Natural killer cell (primary cell): ENCODE results near the gene TAPT1. TPM values are rescaled to one million over a fixed set of nuclear protein-coding genes. Genes with fewer than 3 reads are reported as not detected.

ENCODE experiments used
- ATAC-seq, 3 donors: fragments of 150-1000 bp in 2 of 3; fragments of 200-7000 bp in 1 of 3; cut with Tn5 transposase; 1 replicate in 1 of 3; 2 replicates in 2 of 3; pipeline ENCODE4 v1.10.0; 2021; ENCODE audit warnings: mild to moderate bottlenecking in 2 of 3, moderate library complexity in 2 of 3
- DNase-seq, 2 donors: peaks; one replicate each; pipeline versions ENCODE4 v3.0.0 to v3.0.0-alpha.2; 2013 to 2021; ENCODE audit warnings: mixed read lengths in 1 of 2
- H3K27ac ChIP-seq: one replicate; pipeline ENCODE4 v1.5.1; 2013; ENCODE audit warnings: mild to moderate bottlenecking, low read length
- H3K27me3 ChIP-seq: one replicate; pipeline ENCODE4 v1.6.1; 2013; ENCODE audit warnings: low read length; ENCODE audit not compliant: control insufficient read depth, insufficient read depth
- H3K36me3 ChIP-seq: one replicate; pipeline ENCODE4 v1.6.1; 2013; ENCODE audit warnings: low read length; ENCODE audit not compliant: control insufficient read depth, insufficient read depth
- H3K4me1 ChIP-seq: one replicate; pipeline ENCODE4 v1.6.1; 2013; ENCODE audit warnings: low read length; ENCODE audit not compliant: control insufficient read depth, insufficient read depth
- H3K4me3 ChIP-seq: one replicate; pipeline ENCODE4 v1.5.1; 2013; ENCODE audit warnings: low read length
- H3K9me3 ChIP-seq: one replicate; pipeline ENCODE4 v1.6.1; 2013; ENCODE audit warnings: low read length; ENCODE audit not compliant: control insufficient read depth, insufficient read depth
- H3K27ac Mint-ChIP-seq, 2 donors: one replicate each; pipeline ENCODE4 v1.8.0; 2022; ENCODE audit warnings: mild to moderate bottlenecking in 2 of 2, mixed read lengths in 2 of 2, moderate library complexity in 1 of 2
- H3K27me3 Mint-ChIP-seq, 2 donors: one replicate each; pipeline ENCODE4 v1.8.0; 2022; ENCODE audit warnings: low read depth in 2 of 2, mixed read lengths in 2 of 2
- H3K36me3 Mint-ChIP-seq: one replicate; pipeline ENCODE4 v1.8.0; 2022; ENCODE audit warnings: mixed read lengths
- H3K4me1 Mint-ChIP-seq, 2 donors: one replicate each; pipeline ENCODE4 v1.8.0; 2022; ENCODE audit warnings: mixed read lengths in 2 of 2
- H3K4me3 Mint-ChIP-seq: one replicate; pipeline ENCODE4 v1.8.0; 2022; ENCODE audit warnings: mild to moderate bottlenecking, moderate library complexity, mixed read lengths
- H3K9me3 Mint-ChIP-seq, 2 donors: one replicate each; pipeline ENCODE4 v1.8.0; 2022; ENCODE audit warnings: mixed read lengths in 2 of 2
- CTCF ChIP-seq: fragments of 200-600 bp; IDR thresholded peaks from one replicate; pipeline ENCODE4 v1.8.0; 2022; ENCODE audit warnings: antibody characterized with exemption
- WGBS: methylation state at CpG from one replicate; pipeline ENCODE4 v1.1.7; 2013; ENCODE audit warnings: missing lambda C conversion rate; ENCODE audit not compliant: insufficient coverage; 5-methylcytosine and 5-hydroxymethylcytosine counted together
- intact Hi-C: fragments of 100-400 bp; cut with micrococcal nuclease; formaldehyde crosslinking; loops from one replicate; pipeline ENCODE4 v1.14.2; 2022
- total RNA-seq, 4 donors: library from RNA; stranded (reverse); fragments of 120-200 nt in 1 of 4; gene quantifications; one replicate each; pipeline versions ENCODE4 v1.2.3 to v1.2.4, GENCODE V29; 2013 to 2022

Gene TAPT1
- total RNA-seq, 3 donors from 2014 or later (not counting 1 experiment from before 2014, with no cell fraction given) = 52.5 to 67.5 (median 52.7) TPM

- no peak overlapping the region for H3K27ac ChIP-seq
- no peaks in the 10 kb centered on the region for H3K4me1 ChIP-seq
- Mint-ChIP-seq H3K27me3 (peaks cover 13 to 38% of the 10 kb centered on the region in 2 donors), H3K4me1 (peaks cover 0 to 6% of the 10 kb centered on the region in 2 donors), H3K4me3 (no peak overlapping the region), H3K9me3 (peaks cover 9 to 11% of the 10 kb centered on the region in 2 donors), H3K27ac (no peak overlapping the region), H3K36me3 (peaks cover 12% of the 10 kb centered on the region)
- no peak for TF ChIP-seq CTCF
- H3K9me3 ChIP-seq = no peaks in the 10 kb centered on the region
- intact Hi-C loops = no loop called here
- H3K4me3 ChIP-seq = no peak overlapping the region
- WGBS = 82% methylated on average over 3 of the region's 5 CpGs
- ATAC-seq = no peak
- H3K36me3 ChIP-seq = no peaks in the 10 kb centered on the region
- no peak for DNase-seq
- no peaks in the 10 kb centered on the region for H3K27me3 ChIP-seq
These were observed 83.5 kb downstream of the TAPT1 start for GRCh38 chr4:16142598-16143310.

GRCh38 chr4:16140879-16141249, 85.4 kb downstream of the TAPT1 start:
- Histone ChIP-seq H3K27me3 (no peaks in the 10 kb centered on the region), H3K4me3 (no peak overlapping the region), H3K36me3 (no peaks in the 10 kb centered on the region), H3K4me1 (no peaks in the 10 kb centered on the region), H3K27ac (no peak overlapping the region), H3K9me3 (no peaks in the 10 kb centered on the region)
- H3K36me3 Mint-ChIP-seq = peaks cover 8% of the 10 kb centered on the region
- no peak overlapping the region for H3K4me3 Mint-ChIP-seq
- no peak overlapping the region for H3K27ac Mint-ChIP-seq
- DNase-seq (no peak), ATAC-seq (no peak)
- H3K9me3 Mint-ChIP-seq = peaks cover 7 to 9% of the 10 kb centered on the region in 2 donors
- H3K4me1 Mint-ChIP-seq = peaks cover 0 to 6% of the 10 kb centered on the region in 2 donors
- TF ChIP-seq CTCF = no peak
- H3K27me3 Mint-ChIP-seq = peaks cover 13 to 38% of the 10 kb centered on the region in 2 donors
- intact Hi-C loops = no loop called here

- Mint-ChIP-seq H3K4me1 (peaks cover 0 to 6% of the 10 kb centered on the region in 2 donors), H3K27ac (no peak overlapping the region), H3K36me3 (peaks cover 3% of the 10 kb centered on the region), H3K27me3 (peaks cover 13 to 38% of the 10 kb centered on the region in 2 donors), H3K4me3 (no peak overlapping the region), H3K9me3 (peaks cover 6% of the 10 kb centered on the region in 2 donors)
- Histone ChIP-seq H3K4me3 (no peak overlapping the region), H3K4me1 (no peaks in the 10 kb centered on the region), H3K36me3 (no peaks in the 10 kb centered on the region), H3K9me3 (no peaks in the 10 kb centered on the region), H3K27ac (no peak overlapping the region), H3K27me3 (no peaks in the 10 kb centered on the region)
- intact Hi-C loops = no loop called here
- no peak for TF ChIP-seq CTCF
- WGBS = 96% methylated on average over 3 of the region's 4 CpGs
- ATAC-seq = no peak
- DNase-seq = no peak
These were observed 85.9 kb downstream of the TAPT1 start for GRCh38 chr4:16140231-16140878.
